AG10803 (cell line): Measurements from ENCODE around the gene DOLK.

Experiments used
- DNase-seq: peaks from one replicate; pipeline ENCODE4 v3.0.0; 2010; ENCODE audit warnings: low read depth
- H3K4me3 ChIP-seq: 2 replicates; pipeline ENCODE4 v1.5.1; 2011; ENCODE audit warnings: mild to moderate bottlenecking, low read length, control low read depth
- CTCF ChIP-seq: conservative IDR thresholded peaks from 2 replicates; pipeline ENCODE4 v1.5.1; 2011; ENCODE audit warnings: mild to moderate bottlenecking, low read length, control low read depth, inconsistent platforms

Gene DOLK

GRCh38 chr9:128898845-128899565 is 48.4 kb downstream of the DOLK start:
- no peak for DNase-seq
- TF ChIP-seq CTCF: no peak
- H3K4me3 ChIP-seq: no peak overlapping the region

GRCh38 chr9:128898382-128898781 is 49.0 kb downstream of the DOLK start:
- H3K4me3 ChIP-seq: no peak overlapping the region
- TF ChIP-seq CTCF: no peak
- DNase-seq: no peak

- TF ChIP-seq CTCF: no peak
- H3K4me3 ChIP-seq: no peak overlapping the region
- DNase-seq: no peak
Observed at GRCh38 chr9:128895556-128895955, 51.8 kb downstream of the DOLK start.
